GM08714 (cell line): ENCODE measurements around the gene IFRD2.

Experiments
- H3K4me3 ChIP-seq: fragments of 200-500 bp; sonication (Bioruptor generic); 2 replicates; pipeline ENCODE4 v1.5.1; 2014; ENCODE audit warnings: mild to moderate bottlenecking, low read length, inconsistent platforms
- ZNF274 ChIP-seq: IDR thresholded peaks from 2 replicates; pipeline ENCODE4 v1.6.1; 2012; ENCODE audit warnings: mild to moderate bottlenecking, low read depth, low read length

The IFRD2 gene, protein sequence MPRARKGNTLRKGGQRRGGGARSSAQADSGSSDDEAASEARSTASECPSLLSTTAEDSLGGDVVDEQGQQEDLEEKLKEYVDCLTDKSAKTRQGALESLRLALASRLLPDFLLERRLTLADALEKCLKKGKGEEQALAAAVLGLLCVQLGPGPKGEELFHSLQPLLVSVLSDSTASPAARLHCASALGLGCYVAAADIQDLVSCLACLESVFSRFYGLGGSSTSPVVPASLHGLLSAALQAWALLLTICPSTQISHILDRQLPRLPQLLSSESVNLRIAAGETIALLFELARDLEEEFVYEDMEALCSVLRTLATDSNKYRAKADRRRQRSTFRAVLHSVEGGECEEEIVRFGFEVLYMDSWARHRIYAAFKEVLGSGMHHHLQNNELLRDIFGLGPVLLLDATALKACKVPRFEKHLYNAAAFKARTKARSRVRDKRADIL

DNA sequence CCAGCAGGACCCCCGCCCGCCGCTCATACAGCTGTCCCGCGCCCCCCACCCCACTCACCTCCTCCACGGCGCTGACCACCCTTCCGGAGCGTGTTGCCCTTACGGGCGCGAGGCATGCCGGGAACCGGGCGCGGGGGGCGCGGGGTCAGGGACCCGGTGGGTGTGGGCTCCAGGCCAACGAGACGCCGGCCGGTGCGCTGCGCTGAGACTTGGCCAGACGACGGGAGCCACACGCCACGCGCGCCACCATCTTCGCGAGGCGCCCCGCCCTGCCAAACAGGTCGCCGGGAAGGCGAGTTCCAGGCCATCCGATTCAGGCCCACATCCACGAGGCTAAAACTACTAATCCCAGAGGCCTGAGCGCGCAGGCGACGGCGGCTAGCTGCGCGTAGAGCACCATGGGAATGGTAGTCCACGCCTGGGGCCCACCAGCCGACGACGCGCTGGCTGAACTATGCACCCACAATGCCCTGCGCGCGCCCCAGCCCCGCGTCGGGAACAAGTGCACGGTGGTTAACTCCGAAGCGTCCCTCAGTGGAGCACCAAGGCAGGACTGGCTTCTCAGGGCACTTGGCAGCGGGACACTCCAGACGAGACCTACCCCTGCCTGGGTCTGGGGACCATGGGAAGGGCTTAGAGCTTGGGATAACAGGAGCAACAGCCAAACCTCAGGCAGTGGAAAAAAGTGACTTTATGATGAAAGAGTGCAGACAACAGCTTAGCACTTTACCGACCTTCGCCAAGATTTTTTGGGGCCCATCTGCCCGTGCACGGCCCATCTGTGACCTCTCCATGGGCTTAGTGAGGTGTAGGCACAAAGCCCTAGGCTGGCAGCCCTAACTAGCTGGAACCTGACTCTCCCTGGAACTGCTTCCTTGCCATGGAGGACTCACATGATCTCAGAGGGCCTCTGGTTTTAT is at the start of gene IFRD2:
Gene IFRD2 (minus strand): TSS at position 271 of the 920 bp plus-strand sequence. CDS start 155 bp downstream, at position 116.
- no peak for TF ChIP-seq ZNF274
- H3K4me3 ChIP-seq, result peak within 1 kb of the TSS; percentile 94

DNA sequence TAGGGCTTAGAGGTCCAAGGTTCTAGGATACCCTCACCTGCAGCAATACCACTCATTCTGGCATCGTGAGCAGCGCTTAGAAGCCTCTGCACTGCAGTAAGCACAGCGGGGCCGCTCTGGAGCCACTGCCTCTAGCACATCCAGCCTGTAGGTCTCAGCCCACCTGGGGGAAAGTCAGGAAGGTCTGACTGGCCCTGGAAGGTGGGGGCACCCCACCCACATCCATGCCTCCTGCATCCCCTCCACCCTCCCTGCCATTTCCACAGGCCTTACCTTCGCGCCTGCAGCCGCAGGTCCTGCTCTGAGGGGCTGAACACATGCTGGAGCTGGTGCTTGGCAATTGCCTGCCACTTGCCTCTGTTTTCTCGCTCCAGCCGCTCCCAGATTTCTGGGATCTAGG is 49.3 kb upstream of the IFRD2 start:
- TF ChIP-seq ZNF274, result no peak
- H3K4me3 ChIP-seq, result peak overlapping the region; percentile 70; the same call in 1 of the 2 replicates

DNA sequence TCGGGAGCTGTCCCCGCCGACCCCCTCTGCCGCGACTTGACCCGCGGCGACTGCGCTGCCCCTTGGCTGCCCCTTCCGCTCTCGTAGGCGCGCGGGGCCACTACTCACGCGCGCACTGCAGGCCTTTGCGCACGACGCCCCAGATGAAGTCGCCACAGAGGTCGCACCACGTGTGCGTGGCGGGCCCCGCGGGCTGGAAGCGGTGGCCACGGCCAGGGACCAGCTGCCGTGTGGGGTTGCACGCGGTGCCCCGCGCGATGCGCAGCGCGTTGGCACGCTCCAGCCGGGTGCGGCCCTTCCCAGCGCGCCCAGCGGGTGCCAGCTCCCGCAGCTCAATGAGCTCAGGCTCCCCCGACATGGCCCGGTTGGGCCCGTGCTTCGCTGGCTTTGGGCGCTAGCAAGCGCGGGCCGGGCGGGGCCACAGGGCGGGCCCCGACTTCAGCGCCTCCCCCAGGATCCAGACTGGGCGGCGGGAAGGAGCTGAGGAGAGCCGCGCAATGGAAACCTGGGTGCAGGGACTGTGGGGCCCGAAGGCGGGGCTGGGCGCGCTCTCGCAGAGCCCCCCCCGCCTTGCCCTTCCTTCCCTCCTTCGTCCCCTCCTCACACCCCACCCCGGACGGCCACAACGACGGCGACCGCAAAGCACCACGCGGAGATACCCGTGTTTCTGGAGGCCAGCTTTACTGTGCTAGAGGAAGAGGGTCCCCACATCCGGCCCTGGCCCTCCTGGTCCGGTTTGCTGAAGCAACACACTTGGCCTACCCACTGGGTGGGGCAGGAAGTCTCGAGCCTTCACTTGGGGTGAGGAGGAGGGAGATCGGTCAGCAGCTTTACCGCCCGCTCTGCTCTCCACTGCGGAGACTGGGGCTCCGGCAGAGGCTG is 48.5 kb upstream of the IFRD2 start, which contains the start of gene RASSF1:
Gene RASSF1 (minus strand): TSS at position 389 of the 882 bp plus-strand sequence. CDS start 31 bp downstream, at position 358.
- H3K4me3 ChIP-seq, result peak within 1 kb of the TSS; percentile 70; the same call in 1 of the 2 replicates
- TF ChIP-seq ZNF274, result no peak

DNA sequence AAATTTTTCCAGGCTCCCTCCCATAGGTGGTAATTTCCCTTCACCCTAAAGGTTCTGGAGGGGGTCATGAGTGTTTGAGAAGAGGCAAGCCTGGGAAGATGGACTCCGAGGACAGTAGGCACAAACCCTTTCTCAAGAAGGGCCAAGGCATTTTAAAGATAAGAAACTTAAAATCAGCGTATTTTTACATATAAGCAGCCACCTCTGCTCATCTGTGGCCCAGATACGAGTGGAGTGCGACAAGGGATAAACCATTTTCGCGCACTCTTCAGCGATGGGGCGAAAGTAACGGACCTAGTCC is 47.9 kb upstream of the IFRD2 start:
- TF ChIP-seq ZNF274, result no peak
- H3K4me3 ChIP-seq, result peak overlapping the region; percentile 70; the same call in 1 of the 2 replicates

DNA sequence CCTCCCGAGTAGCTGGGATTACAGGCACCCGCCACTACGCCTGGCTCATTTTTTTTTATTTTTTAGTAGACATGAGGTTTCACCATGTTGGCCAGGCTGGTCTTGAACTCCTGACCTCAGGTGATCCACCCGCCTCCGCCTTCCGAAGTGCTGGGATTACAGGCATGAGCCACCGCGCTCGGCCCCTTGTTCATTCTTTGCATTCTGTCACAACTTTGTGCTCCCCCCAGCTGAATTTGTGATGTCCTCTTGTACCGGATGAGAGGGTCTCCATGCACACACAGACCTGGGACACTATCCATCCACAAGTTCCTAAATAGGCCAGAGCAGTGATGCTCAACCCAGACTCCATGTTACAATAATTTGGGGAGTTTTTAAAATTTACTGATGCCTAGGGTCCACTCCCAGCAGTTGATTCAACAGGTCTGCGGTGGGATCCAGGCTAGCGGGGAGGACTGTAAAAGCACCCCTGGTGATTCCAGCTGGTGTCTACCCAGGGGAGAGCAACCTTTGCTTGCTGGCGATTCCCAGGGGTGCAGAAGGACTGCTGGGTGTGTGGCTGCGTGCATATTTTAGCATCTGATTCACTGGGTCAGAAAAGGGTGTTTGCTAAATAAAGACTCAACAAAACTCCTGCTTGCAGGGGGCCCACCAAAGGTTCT is 47.4 kb upstream of the IFRD2 start:
- TF ChIP-seq ZNF274, result no peak
- H3K4me3 ChIP-seq, result peak overlapping the region; percentile 70; the same call in 1 of the 2 replicates

DNA sequence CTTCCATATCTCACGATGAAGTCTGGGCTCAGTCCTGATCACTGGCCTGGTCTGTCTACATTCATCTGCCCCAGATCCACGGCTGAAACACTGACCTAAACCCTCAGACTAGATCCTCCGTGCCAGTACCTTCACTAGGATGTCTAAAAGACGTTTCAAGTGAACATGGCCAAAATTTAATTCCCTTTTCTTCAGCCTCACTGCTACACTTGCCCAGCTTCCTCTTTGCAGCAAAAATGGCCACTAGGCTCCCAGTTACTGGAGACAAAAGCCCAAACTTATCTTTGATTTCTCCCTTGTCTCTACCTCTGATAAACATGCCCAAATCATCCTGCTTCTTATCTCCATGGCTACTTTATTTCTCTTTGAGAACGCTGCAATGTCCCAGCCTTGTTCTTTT is 46.7 kb upstream of the IFRD2 start:
- no peak for TF ChIP-seq ZNF274
- peak overlapping the region; percentile 70; the same call in 1 of the 2 replicates for H3K4me3 ChIP-seq

DNA sequence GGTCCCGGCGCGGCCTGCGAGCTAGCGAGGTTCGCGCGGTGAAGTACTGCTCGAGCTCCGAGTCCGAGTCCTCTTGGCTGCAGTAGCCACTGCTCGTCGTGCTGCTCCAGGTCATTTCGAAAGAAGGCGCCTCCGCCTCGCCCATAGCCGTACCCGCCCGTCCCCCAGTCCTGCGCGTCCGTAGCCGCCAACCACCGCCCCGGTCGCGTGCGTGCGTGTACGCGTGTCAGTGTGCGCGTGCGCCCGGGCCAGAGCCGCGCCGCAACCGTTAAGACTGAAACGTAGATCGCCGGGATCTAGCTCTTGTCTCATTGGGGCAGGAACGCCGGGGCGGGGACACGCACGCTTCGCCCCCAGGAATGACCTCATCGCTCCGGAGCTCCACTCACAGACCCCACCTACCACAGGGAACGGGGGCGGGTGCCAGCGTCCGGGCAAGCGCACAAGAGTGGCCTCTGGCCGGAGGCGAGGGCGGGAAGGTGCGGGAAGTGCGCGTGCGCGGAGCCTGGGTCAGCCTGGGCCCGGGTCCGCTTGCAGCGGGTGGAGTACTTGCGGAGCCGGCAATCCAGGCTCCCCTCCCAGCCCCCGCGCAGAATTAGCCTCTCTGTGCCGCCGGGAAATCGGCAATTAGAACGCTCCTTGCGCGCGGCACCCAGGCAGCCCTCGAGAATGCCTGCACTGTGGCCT is 45.1 kb upstream of the IFRD2 start:
- no peak for TF ChIP-seq ZNF274

DNA sequence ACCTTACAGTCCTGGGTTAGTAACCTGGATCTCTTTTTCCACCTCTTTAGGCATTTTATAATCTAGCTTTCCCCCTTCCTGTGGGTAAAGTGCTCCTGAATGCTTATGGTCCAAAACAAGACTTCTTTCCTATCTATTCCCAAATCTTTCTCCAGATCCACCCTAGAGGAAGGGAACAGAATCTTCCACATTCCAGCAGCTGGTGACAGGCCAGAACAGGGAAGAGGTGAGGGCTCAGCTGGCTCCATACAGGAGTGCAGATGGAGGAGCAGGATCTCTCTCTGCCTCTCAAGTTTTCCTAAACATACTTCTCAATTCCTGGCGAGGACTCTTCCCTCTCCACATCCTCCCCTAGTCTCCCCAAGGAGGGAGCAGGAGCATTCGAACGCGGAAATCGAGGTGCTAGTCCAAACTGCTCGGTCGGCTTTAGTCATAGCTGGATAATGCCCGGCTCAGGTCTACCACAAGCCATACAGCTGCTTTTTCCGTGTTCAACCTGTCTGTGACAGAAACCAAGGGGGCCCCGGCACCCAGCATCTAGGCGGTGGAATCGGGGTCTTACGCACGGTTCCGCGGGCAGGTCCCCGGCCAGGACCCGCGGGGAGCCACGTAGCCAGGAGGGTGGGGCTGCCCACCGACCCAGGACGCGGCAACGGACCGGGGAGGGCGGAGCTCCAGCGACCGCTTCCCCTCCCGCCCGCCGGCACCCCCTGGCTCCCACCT is 44.4 kb upstream of the IFRD2 start:
- H3K4me3 ChIP-seq, result peak overlapping the region; percentile 71
- TF ChIP-seq ZNF274, result no peak

More for the DNA sequence above, 45.1 kb upstream of the IFRD2 start:
- H3K4me3 ChIP-seq, result peak overlapping the region; percentile 71

DNA sequence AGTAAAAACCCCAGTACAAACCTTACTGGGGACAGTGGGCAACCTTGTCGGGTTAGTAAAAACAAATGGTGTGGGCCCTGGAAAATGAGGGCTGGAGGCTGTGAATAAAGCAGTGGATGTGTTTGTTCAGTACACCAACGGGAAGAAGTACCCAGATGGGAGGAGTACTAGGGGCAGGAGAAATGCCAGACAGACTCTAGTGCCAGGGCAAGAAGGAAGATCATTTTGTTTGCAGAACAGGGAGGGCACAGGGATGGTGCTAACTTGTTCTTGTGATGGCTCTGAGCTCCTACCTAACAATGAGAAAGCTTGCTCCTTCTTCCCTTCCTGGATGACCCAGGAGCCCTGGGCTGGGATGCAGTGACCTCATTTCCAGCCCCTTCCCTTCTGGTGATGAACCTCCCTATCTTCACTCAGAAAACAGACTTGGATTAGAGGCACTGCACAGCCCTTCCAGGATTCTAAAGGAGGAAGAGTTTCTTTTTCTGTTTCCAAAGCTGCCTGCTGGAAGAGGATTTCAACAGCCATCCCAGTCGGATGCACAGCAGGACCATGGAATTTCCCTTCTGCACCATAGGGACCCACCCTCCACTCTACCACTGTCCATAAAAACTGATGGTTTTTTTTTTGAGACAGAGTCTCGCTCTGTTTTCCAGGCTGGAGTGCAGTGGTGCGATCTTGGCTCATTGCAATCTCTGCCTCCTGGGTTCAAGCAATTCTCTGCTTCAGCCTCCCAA is 42.3 kb upstream of the IFRD2 start:
- no peak overlapping the region for H3K4me3 ChIP-seq

DNA sequence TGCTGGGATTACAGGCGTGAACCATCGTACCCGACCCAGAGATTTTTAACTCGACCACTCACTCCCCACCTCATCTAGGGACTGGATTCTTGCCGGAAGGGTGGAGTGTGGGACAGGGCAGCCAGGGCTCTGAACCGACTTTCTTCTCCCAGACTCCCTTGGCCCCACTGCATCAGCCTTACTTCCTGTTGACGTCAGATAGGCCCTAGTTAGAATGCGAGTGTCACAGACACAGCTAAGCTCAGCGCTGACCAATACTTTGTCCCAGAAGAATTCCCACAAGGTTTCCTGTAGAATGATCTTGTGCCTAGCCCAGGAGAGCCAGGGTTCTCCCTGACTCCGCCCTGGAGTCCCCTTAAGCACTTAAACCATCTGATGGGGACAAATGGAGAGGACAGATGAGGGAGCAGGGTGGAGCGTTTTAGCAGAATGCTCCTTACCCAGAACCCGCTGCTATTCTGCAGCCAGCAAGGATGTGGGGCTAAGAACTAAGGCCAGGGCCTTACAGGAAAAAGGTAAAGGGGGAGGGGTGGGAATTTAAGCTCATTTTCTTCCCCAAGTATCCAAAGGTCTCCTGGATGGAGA is 41.6 kb upstream of the IFRD2 start:
- no peak for TF ChIP-seq ZNF274
- no peak overlapping the region for H3K4me3 ChIP-seq

More for the DNA sequence above, 42.3 kb upstream of the IFRD2 start:
- TF ChIP-seq ZNF274, result no peak

DNA sequence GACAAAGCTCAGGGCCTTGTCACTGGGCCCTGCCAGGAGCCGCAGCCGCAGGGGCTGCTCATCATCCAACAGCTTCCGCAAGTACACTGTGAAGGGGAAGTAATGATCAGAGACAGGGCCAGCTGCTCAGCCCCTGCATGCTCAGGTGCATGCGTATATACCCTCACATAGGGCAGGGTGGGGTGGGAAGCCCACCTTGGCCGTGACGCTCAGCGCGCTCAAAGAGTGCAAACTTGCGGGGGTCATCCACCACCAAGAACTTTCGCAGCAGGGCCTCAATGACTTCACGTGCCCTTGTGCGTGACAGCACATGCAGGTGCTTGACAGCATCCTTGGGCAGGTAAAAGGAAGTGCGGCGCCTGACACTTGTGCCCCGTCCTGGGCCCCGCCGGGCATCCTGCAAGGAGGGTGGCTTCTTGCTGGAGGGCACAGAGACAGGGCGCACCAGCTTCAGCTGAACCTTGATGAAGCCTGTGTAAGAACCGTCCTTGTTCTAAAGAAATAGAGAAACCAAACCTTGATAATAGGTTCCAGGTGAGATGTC is 39.2 kb upstream of the IFRD2 start:
- TF ChIP-seq ZNF274, result no peak

More for the DNA sequence above, 39.2 kb upstream of the IFRD2 start:
- H3K4me3 ChIP-seq, result no peak overlapping the region
